ENCODE data around the gene WBP2. TPM values are rescaled to one million over a fixed set of nuclear protein-coding genes. Genes with fewer than 3 reads are reported as not detected.
A peak's percentile ranks its signal among the peaks of the same experiment; 100 is the strongest.

The WBP2 gene
- total and polyA plus RNA-seq, 9 of the 15 experiments (the other 6 are each of a cell fraction or from before 2014, with no cell fraction given): 2.2 to 74.3 (median 20.0) TPM

DNA sequence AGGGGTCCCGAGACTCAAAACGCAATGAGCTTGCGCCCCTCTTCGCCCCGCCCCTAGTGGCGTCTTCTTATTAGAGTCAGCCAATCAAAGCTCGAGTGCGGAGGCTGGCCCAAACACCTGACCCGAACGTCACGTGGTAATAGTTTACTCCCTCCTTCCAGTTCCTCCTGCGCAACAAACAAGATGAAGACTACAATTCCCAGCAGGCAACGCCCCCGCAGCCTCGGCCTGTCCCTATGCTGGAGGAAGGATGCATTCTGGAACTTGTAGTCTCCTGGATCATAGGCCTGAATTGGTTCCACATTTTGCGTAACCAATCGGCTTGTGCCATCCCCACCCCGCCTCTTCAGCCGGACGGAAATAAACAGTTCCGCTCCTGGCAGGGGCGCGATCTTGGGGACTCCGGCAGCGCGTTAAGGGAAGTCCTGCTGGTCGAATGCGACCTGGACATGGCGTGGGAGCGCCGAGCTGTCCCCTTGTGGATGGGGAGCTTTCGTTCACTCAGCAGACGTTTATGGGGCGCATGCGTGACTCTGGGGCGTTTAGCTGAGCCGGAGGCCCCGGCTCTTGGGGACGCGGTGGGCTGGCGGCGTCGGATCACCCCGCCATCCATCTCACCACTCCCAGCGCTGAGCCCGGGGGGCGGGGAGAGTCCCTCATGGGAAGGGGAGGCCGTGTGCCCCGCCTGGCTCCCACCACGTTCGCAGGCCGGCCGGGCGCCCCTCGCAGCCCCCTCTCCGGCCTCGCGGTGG is at the start of gene WBP2 (continued):
- TF ChIP-seq, protein P1, sequence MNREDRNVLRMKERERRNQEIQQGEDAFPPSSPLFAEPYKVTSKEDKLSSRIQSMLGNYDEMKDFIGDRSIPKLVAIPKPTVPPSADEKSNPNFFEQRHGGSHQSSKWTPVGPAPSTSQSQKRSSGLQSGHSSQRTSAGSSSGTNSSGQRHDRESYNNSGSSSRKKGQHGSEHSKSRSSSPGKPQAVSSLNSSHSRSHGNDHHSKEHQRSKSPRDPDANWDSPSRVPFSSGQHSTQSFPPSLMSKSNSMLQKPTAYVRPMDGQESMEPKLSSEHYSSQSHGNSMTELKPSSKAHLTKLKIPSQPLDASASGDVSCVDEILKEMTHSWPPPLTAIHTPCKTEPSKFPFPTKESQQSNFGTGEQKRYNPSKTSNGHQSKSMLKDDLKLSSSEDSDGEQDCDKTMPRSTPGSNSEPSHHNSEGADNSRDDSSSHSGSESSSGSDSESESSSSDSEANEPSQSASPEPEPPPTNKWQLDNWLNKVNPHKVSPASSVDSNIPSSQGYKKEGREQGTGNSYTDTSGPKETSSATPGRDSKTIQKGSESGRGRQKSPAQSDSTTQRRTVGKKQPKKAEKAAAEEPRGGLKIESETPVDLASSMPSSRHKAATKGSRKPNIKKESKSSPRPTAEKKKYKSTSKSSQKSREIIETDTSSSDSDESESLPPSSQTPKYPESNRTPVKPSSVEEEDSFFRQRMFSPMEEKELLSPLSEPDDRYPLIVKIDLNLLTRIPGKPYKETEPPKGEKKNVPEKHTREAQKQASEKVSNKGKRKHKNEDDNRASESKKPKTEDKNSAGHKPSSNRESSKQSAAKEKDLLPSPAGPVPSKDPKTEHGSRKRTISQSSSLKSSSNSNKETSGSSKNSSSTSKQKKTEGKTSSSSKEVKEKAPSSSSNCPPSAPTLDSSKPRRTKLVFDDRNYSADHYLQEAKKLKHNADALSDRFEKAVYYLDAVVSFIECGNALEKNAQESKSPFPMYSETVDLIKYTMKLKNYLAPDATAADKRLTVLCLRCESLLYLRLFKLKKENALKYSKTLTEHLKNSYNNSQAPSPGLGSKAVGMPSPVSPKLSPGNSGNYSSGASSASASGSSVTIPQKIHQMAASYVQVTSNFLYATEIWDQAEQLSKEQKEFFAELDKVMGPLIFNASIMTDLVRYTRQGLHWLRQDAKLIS (CRISPR knock-in tag; IDR thresholded peaks at IDR 0.05): no peak; the same call in none of the 2 replicates
- 0 out of 2 replicates have a peak, but pooled peaks have one; percentile 49 for TF ChIP-seq ZNF695 (CRISPR knock-in tag; IDR thresholded peaks at IDR 0.05)
- TF ChIP-seq, protein P2, sequence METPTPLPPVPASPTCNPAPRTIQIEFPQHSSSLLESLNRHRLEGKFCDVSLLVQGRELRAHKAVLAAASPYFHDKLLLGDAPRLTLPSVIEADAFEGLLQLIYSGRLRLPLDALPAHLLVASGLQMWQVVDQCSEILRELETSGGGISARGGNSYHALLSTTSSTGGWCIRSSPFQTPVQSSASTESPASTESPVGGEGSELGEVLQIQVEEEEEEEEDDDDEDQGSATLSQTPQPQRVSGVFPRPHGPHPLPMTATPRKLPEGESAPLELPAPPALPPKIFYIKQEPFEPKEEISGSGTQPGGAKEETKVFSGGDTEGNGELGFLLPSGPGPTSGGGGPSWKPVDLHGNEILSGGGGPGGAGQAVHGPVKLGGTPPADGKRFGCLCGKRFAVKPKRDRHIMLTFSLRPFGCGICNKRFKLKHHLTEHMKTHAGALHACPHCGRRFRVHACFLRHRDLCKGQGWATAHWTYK (CRISPR knock-in tag; IDR thresholded peaks at IDR 0.05): peak; percentile 85
- TF ChIP-seq POLR2AphosphoS2 (IDR thresholded peaks at IDR 0.05; ENCODE audit: low read length): peak; percentile 91
- TF ChIP-seq ZNF324 (CRISPR knock-in tag; IDR thresholded peaks at IDR 0.05): 0 out of 2 replicates have a peak, but pooled peaks have one; percentile 40
- TF ChIP-seq, protein P3, sequence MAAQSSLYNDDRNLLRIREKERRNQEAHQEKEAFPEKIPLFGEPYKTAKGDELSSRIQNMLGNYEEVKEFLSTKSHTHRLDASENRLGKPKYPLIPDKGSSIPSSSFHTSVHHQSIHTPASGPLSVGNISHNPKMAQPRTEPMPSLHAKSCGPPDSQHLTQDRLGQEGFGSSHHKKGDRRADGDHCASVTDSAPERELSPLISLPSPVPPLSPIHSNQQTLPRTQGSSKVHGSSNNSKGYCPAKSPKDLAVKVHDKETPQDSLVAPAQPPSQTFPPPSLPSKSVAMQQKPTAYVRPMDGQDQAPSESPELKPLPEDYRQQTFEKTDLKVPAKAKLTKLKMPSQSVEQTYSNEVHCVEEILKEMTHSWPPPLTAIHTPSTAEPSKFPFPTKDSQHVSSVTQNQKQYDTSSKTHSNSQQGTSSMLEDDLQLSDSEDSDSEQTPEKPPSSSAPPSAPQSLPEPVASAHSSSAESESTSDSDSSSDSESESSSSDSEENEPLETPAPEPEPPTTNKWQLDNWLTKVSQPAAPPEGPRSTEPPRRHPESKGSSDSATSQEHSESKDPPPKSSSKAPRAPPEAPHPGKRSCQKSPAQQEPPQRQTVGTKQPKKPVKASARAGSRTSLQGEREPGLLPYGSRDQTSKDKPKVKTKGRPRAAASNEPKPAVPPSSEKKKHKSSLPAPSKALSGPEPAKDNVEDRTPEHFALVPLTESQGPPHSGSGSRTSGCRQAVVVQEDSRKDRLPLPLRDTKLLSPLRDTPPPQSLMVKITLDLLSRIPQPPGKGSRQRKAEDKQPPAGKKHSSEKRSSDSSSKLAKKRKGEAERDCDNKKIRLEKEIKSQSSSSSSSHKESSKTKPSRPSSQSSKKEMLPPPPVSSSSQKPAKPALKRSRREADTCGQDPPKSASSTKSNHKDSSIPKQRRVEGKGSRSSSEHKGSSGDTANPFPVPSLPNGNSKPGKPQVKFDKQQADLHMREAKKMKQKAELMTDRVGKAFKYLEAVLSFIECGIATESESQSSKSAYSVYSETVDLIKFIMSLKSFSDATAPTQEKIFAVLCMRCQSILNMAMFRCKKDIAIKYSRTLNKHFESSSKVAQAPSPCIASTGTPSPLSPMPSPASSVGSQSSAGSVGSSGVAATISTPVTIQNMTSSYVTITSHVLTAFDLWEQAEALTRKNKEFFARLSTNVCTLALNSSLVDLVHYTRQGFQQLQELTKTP (IDR thresholded peaks at IDR 0.05; ENCODE audit: low read depth in 1 of 2, partially characterized antibody in 2 of 2): peak; percentile 86 to 100
- TF ChIP-seq, protein P4, sequence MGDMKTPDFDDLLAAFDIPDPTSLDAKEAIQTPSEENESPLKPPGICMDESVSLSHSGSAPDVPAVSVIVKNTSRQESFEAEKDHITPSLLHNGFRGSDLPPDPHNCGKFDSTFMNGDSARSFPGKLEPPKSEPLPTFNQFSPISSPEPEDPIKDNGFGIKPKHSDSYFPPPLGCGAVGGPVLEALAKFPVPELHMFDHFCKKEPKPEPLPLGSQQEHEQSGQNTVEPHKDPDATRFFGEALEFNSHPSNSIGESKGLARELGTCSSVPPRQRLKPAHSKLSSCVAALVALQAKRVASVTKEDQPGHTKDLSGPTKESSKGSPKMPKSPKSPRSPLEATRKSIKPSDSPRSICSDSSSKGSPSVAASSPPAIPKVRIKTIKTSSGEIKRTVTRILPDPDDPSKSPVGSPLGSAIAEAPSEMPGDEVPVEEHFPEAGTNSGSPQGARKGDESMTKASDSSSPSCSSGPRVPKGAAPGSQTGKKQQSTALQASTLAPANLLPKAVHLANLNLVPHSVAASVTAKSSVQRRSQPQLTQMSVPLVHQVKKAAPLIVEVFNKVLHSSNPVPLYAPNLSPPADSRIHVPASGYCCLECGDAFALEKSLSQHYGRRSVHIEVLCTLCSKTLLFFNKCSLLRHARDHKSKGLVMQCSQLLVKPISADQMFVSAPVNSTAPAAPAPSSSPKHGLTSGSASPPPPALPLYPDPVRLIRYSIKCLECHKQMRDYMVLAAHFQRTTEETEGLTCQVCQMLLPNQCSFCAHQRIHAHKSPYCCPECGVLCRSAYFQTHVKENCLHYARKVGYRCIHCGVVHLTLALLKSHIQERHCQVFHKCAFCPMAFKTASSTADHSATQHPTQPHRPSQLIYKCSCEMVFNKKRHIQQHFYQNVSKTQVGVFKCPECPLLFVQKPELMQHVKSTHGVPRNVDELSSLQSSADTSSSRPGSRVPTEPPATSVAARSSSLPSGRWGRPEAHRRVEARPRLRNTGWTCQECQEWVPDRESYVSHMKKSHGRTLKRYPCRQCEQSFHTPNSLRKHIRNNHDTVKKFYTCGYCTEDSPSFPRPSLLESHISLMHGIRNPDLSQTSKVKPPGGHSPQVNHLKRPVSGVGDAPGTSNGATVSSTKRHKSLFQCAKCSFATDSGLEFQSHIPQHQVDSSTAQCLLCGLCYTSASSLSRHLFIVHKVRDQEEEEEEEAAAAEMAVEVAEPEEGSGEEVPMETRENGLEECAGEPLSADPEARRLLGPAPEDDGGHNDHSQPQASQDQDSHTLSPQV (IDR thresholded peaks at IDR 0.05): peak; percentile 87

Measured in K562 (cell line).